GM18951 (cell line): ENCODE data around the gene FADS1.

Source experiments
- POLR2A ChIP-seq: IDR thresholded peaks from 4 replicates; pipeline ENCODE4 v1.6.1; 2011; ENCODE audit warnings: mild to moderate bottlenecking; ENCODE audit not compliant: insufficient read length, insufficient read depth; ENCODE audit errors: extremely low read depth
- in situ Hi-C: fragments of 300-500 bp; cut with MboI; formaldehyde crosslinking; loops from one replicate; pipeline ENCODE4 v1.12.0; 2022; ENCODE audit warnings: low sequenced_read_pairs, mixed read lengths, inconsistent platforms; ENCODE audit not compliant: unreplicated experiment

Gene FADS1

DNA sequence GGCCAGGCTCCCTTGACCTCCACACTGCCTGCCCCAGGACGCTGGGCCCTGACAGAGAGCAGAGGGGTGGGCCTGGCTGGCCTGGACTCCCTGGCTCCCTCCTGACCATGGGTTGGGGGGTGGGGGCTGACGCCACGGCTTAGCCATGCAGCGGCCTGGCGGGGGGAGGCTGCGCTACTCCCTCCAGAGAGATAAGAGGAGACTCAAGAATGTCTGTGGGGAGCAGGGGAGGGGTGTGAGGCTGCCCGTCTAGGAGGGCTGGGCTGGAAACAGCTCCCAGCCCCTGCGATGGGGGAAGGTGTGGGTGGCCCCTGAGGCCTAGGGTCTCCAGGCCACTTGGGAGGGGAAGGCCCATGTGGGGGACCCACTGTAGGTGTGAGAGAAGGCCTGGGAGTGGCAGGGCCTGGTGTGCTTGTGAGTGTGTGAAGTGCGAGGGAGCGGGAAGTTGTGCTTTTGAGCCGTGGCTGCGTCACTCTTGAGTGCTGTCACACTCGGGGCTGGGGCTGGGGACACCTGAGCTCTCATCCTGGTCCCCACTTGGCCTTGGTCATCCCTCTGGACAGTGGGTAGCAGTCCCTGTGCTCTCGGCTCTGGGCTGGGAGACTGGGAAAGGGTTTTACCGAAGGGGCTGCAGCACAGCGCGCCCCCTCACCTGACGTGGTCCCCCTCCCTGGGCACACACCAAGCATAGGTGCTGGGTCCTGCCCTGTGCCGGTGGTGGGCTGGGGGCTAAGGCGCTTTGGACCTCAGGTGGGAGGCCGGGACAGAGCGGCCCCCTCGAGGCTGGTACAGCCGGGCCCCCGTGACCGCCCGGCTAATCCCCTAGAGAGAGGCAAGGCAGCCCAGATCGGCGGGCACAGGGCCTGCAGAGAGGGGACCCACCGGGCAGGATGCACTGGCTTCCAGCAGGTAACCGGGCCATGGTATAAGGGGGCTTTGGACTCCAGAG, 62.0 kb downstream of the FADS1 start:
- in situ Hi-C loops = no loop called here
- TF ChIP-seq POLR2A = no peak

DNA sequence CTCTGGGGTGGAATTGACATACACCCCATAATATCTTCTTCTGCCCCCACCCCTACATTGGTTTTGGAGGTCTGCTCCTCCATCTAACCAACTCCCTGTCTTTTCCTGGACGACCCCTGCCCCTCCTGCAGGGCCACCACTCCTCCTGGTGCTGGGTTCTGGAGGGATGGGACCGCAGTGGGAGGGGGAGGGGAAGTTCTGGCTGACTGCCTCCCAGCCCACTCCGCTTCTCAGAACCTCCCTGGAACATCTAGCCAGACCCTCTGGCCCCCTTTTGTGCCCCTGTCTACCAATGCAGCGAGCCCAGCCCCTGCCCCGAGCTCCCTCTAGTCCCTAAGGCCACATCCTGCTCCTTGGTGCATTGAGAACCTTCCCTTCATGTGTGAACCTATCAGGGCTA, 63.1 kb downstream of the FADS1 start:
- no peak for TF ChIP-seq POLR2A
- in situ Hi-C loops = no loop called here

DNA sequence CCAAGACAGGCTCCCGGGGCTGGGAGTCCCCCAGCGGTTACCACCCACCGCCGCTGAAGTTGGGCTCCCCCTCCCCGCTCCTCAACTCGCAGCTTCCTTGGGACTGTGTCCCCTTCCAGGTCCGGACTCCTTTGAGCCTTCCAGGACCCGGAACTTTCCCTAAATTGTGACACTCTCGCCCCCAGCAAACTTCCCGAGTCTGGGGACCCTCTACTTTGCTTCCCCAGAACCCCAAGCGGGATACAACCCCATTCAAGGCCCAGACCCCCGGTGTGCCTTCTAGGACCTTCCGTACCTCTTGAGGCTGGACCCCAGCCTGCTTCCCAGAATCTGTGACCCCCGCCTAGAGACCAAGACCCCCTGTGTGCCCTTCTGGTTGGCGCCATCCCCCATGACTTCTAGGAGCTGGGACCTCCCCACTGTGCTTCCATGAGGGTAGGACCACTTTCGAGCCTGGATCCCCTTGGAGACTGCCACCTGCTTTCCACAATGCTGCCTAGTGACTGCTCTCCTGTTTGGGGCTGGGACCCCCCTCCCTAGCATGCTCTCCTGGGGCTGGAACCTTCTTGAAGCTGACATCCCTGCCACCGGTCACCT, 63.8 kb downstream of the FADS1 start:
- TF ChIP-seq POLR2A = no peak

GRCh38 chr11:61752117-61752924, 64.5 kb downstream of the FADS1 start, which contains the start of gene MYRF:
Gene MYRF (plus strand): TSS chr11:61752636. CDS start chr11:61752745, 109 bp downstream.
- in situ Hi-C loops = no loop called here
- no peak for TF ChIP-seq POLR2A

More for the DNA sequence above, 63.8 kb downstream of the FADS1 start:
- in situ Hi-C loops = no loop called here

DNA sequence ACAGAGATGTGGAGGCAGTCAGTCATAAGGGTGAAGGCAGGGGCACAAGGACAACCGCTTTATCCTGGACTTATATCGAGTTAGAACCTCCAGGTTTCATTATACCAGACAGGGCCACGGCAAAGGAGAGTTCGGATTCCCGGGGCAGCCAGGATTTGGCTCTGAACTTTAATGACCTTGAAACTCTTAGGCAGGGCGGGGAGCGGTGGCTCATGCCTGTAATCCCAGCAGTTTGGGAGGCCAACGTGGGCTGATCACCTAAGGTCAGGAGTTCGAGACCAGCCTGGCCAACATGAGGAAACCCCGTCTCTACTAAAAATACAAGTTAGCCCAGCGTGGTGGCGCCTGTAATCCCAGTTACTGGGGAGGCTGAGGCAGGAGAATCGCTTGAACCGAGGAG, 65.4 kb downstream of the FADS1 start:
- TF ChIP-seq POLR2A = no peak
- in situ Hi-C loops = no loop called here

DNA sequence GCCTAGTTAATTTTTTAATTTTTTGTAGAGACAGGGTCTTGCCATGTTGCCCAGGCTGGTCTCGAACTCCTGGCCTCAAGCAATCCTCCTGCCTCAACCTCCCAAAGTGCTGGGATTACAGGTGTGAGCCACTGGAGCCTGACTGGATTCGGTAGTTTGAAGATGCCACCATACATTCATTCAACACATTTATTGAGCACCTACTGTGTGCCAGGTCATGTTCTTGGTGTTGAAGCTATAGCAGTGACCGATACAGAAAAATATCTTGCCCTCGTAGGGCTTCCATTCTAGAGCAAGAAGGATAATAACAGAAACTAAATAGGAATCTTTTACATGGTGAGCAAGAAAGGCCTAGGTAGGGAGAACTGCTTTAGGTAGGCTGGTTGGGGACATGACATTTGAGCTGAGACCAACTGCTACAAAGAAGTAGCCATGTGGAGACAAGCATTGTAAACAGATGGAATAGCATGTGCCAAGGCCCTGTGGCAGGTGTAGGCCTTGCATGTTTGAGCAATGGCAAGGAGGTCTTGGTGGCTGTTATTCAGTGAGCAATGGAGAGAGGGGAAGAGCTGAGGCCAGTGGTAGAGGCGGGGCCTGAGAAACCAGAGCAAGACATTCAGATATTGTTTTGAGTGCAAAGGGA, 66.1 kb downstream of the FADS1 start:
- TF ChIP-seq POLR2A = no peak
- in situ Hi-C loops = no loop called here
